DND-41 (cell line): ENCODE data around the gene LHCGR.

ENCODE experiments used
- ATAC-seq: fragments of 200-7000 bp; cut with Tn5 transposase; 3 replicates; pipeline ENCODE4 v1.9.1; 2021; ENCODE audit warnings: low read depth; ENCODE audit not compliant: insufficient read depth
- DNase-seq: peaks from one replicate; pipeline ENCODE4 v3.0.0-alpha.2; 2020
- H2AFZ ChIP-seq: 2 replicates; pipeline ENCODE4 v1.6.0; 2012; ENCODE audit warnings: low read depth, low read length
- H3K27ac ChIP-seq: 2 replicates; pipeline ENCODE4 v1.5.1; 2012; ENCODE audit warnings: low read length, inconsistent platforms
- H3K27me3 ChIP-seq: fragments of 200-600 bp; sonication (generic); 2 replicates; pipeline ENCODE4 v1.6.0; 2012; ENCODE audit warnings: low read length, mild to moderate bottlenecking, inconsistent platforms; ENCODE audit not compliant: insufficient read depth, poor library complexity
- H3K36me3 ChIP-seq: 2 replicates; pipeline ENCODE4 v1.5.1; 2012; ENCODE audit warnings: low read length, inconsistent platforms; ENCODE audit not compliant: insufficient read depth
- H3K4me1 ChIP-seq: 2 replicates; pipeline ENCODE4 v1.5.1; 2012; ENCODE audit warnings: mild to moderate bottlenecking, low read length; ENCODE audit not compliant: insufficient read depth
- H3K4me2 ChIP-seq: 2 replicates; pipeline ENCODE4 v1.6.0; 2012; ENCODE audit warnings: mild to moderate bottlenecking, moderate library complexity, low read length, inconsistent platforms; ENCODE audit not compliant: insufficient read depth
- H3K4me3 ChIP-seq, 2 experiments: fragments of 200-600 bp in 1 of 2; shearing (Covaris generic) in 1 of 2; 2 replicates each; pipeline ENCODE4 v1.5.1; 2012 to 2016; ENCODE audit warnings: inconsistent platforms in 2 of 2, low read length in 2 of 2, mild to moderate bottlenecking in 2 of 2, low read depth in 1 of 2, moderate library complexity in 1 of 2
- H3K79me2 ChIP-seq: 2 replicates; pipeline ENCODE4 v1.6.0; 2012; ENCODE audit warnings: low read length, inconsistent platforms; ENCODE audit not compliant: insufficient read depth
- H3K9ac ChIP-seq: 2 replicates; pipeline ENCODE4 v1.6.0; 2012; ENCODE audit warnings: low read depth, mild to moderate bottlenecking, inconsistent platforms, low read length, moderate library complexity
- H3K9me3 ChIP-seq: 2 replicates; pipeline ENCODE4 v1.5.1; 2012; ENCODE audit warnings: low read length, moderate library complexity, mild to moderate bottlenecking, inconsistent platforms; ENCODE audit not compliant: insufficient read depth, severe bottlenecking
- H4K20me1 ChIP-seq: 2 replicates; pipeline ENCODE4 v1.6.0; 2012; ENCODE audit warnings: low read length; ENCODE audit not compliant: insufficient read depth
- EZH2 ChIP-seq: IDR thresholded peaks from 3 replicates; pipeline ENCODE4 v1.6.1; 2012; ENCODE audit warnings: borderline replicate concordance, low read depth, mild to moderate bottlenecking, moderate library complexity, low read length, inconsistent platforms; ENCODE audit not compliant: severe bottlenecking
- TF ChIP-seq, protein P1 (sequence below): IDR thresholded peaks from 2 replicates; pipeline ENCODE4 v1.5.1; 2012; ENCODE audit warnings: borderline replicate concordance, low read length, moderate library complexity, mild to moderate bottlenecking; ENCODE audit not compliant: poor library complexity, severe bottlenecking; ENCODE audit errors: extremely low read depth

The LHCGR gene

DNA sequence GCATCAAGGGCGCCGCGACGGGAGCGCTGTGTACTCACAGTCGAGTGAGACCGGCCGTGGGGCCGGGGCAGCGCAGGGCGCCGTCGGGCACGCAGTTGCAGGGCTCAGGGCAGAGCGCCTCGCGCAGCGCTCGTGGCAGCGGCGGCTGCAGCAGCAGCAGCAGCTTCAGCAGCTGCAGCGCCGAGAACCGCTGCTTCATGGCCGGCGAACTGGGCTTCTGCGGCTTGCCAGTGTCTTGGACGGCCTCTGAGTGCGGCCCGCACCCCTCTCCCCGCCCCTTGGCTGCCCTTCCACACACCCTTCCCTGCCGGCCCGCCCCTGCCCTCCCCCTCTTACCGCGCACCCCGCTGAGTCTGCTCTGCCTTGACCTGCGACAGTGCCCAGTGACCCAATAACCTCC lies at the start of gene LHCGR:
TSS of gene LHCGR (minus strand) at position 252 of the 400 bp plus-strand sequence. CDS start at position 199, 53 bp downstream.
- Histone ChIP-seq H3K9ac (no peak within 1 kb of the TSS), H3K27me3 (no peaks in the 10 kb centered on the region), H3K79me2 (no peaks in the 10 kb centered on the region), H3K9me3 (no peaks in the 10 kb centered on the region), H2AFZ (no peak within 1 kb of the TSS), H3K4me3 (no peak within 1 kb of the TSS), H4K20me1 (no peaks in the 10 kb centered on the region), H3K4me2 (no peak within 1 kb of the TSS), H3K4me1 (no peaks in the 10 kb centered on the region), H3K27ac (no peak within 1 kb of the TSS), H3K36me3 (no peaks in the 10 kb centered on the region)
- TF ChIP-seq, protein P1, sequence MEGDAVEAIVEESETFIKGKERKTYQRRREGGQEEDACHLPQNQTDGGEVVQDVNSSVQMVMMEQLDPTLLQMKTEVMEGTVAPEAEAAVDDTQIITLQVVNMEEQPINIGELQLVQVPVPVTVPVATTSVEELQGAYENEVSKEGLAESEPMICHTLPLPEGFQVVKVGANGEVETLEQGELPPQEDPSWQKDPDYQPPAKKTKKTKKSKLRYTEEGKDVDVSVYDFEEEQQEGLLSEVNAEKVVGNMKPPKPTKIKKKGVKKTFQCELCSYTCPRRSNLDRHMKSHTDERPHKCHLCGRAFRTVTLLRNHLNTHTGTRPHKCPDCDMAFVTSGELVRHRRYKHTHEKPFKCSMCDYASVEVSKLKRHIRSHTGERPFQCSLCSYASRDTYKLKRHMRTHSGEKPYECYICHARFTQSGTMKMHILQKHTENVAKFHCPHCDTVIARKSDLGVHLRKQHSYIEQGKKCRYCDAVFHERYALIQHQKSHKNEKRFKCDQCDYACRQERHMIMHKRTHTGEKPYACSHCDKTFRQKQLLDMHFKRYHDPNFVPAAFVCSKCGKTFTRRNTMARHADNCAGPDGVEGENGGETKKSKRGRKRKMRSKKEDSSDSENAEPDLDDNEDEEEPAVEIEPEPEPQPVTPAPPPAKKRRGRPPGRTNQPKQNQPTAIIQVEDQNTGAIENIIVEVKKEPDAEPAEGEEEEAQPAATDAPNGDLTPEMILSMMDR, result no peak
- no peak for TF ChIP-seq EZH2
- DNase-seq, result no peak
- no peak for ATAC-seq

DNA sequence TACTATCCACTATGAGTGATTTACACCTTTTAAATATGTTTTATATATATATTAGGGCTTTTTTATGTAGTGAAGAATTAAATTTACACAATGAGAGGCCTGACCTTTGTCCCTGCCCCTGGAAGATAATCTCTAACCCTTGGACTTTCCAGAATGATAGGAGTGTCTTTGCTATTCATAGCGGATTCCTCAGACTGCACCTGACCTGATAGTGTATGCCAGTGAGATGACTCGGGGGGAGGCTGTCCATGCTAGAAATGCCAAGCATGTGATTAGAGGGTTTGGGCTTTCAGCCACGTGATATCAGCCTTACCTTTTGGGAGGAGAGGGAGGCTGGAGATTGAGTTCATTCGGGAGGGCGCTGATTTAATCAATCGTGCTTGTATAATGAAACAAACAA lies 44.1 kb upstream of the LHCGR start:
- Histone ChIP-seq H3K36me3 (no peaks in the 10 kb centered on the region), H4K20me1 (no peaks in the 10 kb centered on the region), H3K4me2 (no peak overlapping the region), H3K27me3 (no peaks in the 10 kb centered on the region), H3K27ac (no peak overlapping the region), H3K9me3 (no peaks in the 10 kb centered on the region), H3K4me1 (no peaks in the 10 kb centered on the region), H2AFZ (no peak overlapping the region), H3K9ac (no peak overlapping the region), H3K79me2 (no peaks in the 10 kb centered on the region), H3K4me3 (no peak overlapping the region)
- no peak for DNase-seq
- TF ChIP-seq, protein P1, result no peak
- TF ChIP-seq EZH2, result no peak
- ATAC-seq, result no peak

DNA sequence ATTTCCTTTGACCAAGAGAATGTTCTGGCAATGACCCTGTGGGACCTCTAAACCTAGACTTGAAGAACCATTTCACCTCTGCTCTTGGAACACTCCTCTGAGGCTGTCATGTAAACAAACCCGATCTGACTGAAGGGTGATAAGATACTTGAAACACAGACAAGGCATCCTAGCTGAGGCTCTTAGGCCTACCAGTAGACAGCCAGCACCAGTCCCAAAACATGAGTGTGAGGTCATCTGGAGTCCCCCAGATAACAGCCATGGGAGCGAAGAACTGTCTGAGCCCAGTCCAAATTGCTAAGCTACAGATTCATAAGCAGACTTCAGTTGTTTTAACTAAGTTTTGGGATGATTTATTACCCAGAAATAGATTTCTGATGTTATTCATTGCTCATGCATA lies 39.5 kb upstream of the LHCGR start:
- no peak overlapping the region for H2AFZ ChIP-seq
- no peaks in the 10 kb centered on the region for H3K4me1 ChIP-seq
- H3K4me3 ChIP-seq, result no peak overlapping the region
- no peaks in the 10 kb centered on the region for H3K27me3 ChIP-seq
- no peak overlapping the region for H3K27ac ChIP-seq
- DNase-seq (no peak), ATAC-seq (no peak)
- no peaks in the 10 kb centered on the region for H3K36me3 ChIP-seq
- no peak overlapping the region for H3K9ac ChIP-seq
- TF ChIP-seq, protein P1, result no peak
- no peak for TF ChIP-seq EZH2
- H4K20me1 ChIP-seq, result no peaks in the 10 kb centered on the region
- H3K4me2 ChIP-seq, result no peak overlapping the region
- H3K79me2 ChIP-seq, result no peaks in the 10 kb centered on the region
- no peaks in the 10 kb centered on the region for H3K9me3 ChIP-seq

DNA sequence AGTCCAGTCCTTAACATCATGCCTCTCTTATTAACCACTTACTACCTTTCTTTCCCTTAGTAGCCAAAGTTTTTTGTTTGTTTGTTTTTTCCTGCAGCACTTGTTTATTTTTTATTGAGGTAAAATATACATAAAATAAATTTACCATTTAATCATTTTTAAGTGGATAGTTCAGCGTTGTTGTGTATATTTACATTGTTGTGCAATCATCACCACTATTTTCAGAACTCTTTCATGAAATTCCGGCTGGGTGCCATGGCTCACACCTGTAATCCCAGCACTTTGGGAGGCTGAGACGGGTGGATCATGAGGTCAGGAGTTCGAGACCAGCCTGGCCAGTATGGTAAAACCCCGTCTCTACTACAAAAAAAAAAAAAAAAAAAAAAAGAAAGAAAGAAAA lies 38.1 kb upstream of the LHCGR start:
- no peaks in the 10 kb centered on the region for H4K20me1 ChIP-seq
- H3K9me3 ChIP-seq, result no peaks in the 10 kb centered on the region
- no peak overlapping the region for H2AFZ ChIP-seq
- no peak for DNase-seq
- no peak for TF ChIP-seq EZH2
- TF ChIP-seq, protein P1, result no peak
- ATAC-seq, result no peak
- no peak overlapping the region for H3K4me3 ChIP-seq
- no peak overlapping the region for H3K9ac ChIP-seq
- no peaks in the 10 kb centered on the region for H3K27me3 ChIP-seq
- H3K36me3 ChIP-seq, result no peaks in the 10 kb centered on the region
- H3K4me1 ChIP-seq, result no peaks in the 10 kb centered on the region
- no peak overlapping the region for H3K27ac ChIP-seq
- no peaks in the 10 kb centered on the region for H3K79me2 ChIP-seq
- no peak overlapping the region for H3K4me2 ChIP-seq
